Dedifferentiated amniotic fluid mesenchymal stem cell (primary cell): ENCODE measurements around the gene YWHAG.
"Not testable (repeated sequence)": the region's sequence is repeated elsewhere in the genome, so short reads cannot be mapped to it uniquely, and the experiment has no call there.

Experiments
- DNase-seq: peaks from one replicate; pipeline ENCODE4 v3.0.0-alpha.2; 2016; ENCODE audit errors: extremely low spot score

The YWHAG gene

DNA sequence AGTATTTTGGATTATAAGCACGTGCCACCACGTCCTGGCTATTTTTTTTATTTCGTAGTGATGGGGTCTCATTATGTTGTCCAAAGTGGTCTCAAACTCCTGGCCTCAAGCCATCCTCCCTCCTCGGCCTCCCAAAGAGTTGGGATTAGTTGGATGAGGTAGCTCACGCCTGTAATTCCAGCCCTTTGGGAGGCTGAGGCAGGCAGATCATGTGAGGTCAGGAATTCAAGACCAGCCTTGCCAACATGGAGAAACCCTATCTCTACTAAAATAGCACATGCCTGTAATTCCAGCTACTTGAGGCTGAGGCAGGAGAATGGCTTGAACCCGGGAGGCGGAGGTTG, 21.8 kb upstream of the YWHAG start:
- DNase-seq: no peak

- no peak for DNase-seq
Observed at GRCh38 chr7:76377186-76377918, 18.6 kb upstream of the YWHAG start.

DNA sequence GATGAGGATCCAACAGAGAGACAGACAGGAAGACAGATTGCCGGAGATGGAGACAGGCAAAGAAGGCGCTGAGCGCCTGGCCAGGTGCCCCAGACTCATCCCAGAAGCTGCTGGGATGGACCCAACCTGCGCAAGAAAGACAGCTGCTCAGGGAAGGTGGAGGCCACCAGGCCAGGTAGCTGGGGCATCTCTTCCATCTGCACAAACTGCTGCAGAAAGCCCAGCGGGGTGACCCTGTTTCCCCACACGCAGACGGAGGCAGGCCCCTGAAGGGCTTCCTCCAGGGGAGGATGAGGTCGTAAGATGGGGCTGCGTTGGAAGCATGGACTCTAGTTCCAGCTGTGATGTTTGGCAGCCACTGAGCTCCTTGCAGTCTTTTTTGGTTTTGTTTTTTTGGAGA, 16.5 kb upstream of the YWHAG start:
- no peak for DNase-seq

GRCh38 chr7:76372984-76373833, 14.4 kb upstream of the YWHAG start:
- DNase-seq: peak; percentile 66

GRCh38 chr7:76371396-76371795, 12.6 kb upstream of the YWHAG start:
- no peak for DNase-seq

DNA sequence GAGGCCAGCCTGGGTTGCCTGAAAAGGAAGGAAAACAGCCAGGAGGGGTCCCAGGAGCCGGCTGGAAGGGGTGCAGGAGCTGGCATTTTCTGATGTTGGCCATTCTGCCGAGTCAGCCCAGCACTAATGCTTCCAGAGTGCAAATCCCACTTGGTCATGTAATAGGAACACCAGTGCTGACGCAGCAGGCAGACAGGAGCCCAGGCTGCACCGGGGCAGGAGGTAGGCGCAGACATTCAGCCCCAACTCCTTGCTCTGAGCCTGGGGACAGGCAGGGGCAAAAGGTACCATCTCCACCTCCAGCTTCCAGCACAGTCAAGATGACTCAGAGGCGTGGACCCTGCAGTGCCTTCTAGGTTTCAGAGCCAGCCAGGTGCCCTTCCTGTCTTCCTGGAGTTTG, 10.2 kb upstream of the YWHAG start:
- DNase-seq: no peak

DNA sequence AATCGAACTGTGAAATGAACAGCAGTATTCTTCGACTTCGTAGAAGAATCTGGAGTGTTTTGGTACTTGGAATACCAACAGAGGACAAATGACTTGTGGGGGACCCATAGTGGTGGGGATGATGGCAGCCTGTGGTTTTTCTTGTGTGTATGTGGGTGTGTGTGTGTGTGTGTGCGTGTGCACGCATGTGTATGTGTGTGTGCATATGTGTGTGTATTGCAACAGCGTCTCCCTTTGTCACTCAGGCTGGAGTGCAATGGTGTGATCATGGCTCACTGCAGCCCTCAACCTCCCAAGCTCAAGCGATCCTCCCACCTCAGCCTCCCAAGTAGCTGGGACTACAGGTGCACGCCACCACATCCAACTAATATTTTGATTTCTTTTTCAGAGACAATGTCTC, 9.4 kb upstream of the YWHAG start:
- no peak for DNase-seq

- no peak for DNase-seq
Observed at GRCh38 chr7:76364198-76364584, 5.4 kb upstream of the YWHAG start.

DNA sequence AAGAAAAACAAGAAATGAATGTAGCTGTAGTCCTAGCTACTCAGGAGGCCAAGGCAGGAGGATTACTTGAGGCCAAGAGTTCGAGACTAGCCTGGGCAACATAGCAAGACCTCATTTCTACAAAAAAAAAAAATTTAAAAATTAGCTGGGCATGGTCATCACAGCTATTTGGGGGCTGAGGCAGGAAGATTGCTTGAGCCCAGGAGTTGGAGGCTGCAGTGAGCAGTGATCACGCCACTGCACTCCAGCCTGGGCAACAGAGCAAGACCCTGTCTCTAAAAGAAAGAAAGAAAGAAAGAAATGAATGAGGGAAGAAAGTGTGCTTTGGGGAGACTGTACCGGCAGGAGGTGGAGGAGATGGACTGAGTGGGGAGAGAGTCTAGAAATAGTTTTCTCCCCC, 5.0 kb upstream of the YWHAG start:
- DNase-seq: not testable (repeated sequence)

DNA sequence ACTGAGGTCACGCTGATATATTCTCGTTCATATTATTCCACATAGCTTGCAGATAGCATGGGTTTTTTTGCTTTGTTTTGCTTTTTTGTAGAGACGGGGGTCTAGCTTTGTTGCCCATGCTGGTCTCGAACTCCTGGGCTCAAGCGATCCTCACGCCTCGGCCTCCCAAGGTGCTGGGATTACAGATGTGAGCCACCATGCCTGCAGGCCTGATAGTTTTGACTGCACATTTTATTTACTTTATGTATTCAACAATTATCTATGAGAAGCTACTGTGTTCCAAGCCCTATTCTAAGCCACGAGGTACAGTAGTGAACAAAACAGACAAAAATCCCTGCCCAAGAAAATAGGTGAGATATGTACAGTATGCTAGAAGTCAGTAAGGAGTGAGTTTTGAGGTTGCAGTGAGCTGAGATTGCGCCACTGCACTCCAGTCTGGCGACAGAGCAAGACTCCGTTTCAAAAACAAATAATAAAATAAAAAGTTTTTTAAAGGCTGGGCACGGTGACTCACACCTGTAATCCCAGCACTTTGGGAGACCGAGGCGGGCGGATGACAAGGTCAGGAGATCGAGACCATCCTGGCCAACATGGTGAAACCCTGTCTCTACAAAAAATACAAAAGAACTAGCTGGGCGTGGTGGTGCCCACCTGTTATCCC, 1.3 kb upstream of the YWHAG start:
- no peak for DNase-seq

GRCh38 chr7:76359111-76359977, 553 bp upstream of the YWHAG start:
- DNase-seq: peak; percentile 97

DNA sequence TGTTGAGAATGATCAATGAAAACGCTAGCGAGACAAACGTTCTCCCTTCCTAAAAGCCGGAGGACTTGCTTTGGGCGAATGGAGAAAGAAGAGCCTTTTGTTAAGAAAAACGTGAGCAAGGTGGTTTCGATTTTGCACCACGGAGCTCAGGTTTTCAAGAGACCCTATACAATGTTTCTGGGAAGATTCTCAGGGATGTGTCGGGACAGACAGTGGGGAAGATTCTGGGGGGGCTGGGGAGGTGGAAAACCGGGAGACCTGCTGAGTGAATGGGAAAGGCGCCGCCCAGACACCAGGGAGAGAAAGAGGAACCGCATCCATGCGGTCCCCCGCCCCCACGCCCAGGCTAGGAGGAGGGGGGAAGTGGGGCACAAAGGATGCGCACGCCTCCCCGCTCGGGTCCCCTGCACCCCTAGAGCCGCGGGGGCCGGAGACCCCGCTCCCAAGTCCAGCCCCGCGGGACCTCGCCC, 745 bp downstream of the YWHAG start:
- DNase-seq: no peak

GRCh38 chr7:76357475-76358010, 1.2 kb downstream of the YWHAG start:
- DNase-seq: no peak

DNA sequence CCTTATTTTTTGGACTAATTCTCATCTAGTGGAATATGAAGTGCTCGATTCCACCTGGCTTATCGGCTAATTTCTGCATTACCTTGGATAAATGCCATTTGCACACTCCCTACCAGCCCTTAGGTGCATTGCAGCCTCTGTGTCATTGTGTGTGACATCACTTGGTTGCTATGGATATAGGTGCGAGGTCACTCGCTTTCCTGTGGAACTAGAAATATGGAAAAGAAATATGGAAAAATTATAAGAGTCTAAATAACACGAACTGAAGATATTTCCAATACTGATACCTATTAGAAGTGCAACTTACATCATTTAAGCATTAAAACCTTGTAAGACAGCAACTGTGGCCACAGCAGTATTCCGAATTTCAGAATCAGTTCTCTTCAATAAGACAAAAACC, 2.0 kb downstream of the YWHAG start:
- DNase-seq: no peak

- no peak for DNase-seq
Observed at GRCh38 chr7:76356115-76356514, 2.7 kb downstream of the YWHAG start.

DNA sequence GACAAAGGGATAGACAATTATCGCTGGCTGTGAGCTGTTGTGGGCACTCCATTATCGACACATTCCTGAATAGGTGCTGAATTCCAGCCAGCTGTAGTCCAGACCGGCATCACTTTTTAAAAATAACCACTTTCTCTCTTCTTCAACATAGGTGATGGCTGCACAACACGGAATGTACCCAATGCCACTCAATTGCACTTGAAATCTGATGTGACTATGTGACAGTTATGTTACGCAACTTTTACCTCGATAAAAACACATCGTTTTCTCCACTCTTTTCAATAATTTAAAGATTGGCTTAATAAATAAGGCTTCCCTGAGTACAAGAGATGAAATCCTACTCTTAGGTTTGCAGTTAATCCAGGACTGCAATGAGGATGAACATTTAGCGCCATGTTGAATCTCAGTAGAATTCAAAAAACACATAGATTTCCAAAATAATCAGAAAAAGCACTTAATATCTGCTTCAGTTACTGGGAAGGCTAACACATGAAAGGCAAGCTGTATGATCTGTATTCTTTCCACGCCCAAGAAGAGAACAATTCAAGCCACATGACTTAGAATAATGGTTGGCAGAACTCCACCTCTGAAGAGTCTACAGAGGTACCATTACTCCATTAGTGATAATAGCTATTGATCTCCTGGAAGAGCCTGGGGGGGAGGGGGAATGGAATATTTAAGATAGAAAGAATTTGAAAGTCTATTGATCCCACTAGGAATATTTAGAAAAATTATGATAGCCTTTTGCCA, 3.6 kb downstream of the YWHAG start:
- no peak for DNase-seq

GRCh38 chr7:76354516-76354915, 4.3 kb downstream of the YWHAG start:
- no peak for DNase-seq

GRCh38 chr7:76353744-76354143, 5.0 kb downstream of the YWHAG start:
- no peak for DNase-seq

DNA sequence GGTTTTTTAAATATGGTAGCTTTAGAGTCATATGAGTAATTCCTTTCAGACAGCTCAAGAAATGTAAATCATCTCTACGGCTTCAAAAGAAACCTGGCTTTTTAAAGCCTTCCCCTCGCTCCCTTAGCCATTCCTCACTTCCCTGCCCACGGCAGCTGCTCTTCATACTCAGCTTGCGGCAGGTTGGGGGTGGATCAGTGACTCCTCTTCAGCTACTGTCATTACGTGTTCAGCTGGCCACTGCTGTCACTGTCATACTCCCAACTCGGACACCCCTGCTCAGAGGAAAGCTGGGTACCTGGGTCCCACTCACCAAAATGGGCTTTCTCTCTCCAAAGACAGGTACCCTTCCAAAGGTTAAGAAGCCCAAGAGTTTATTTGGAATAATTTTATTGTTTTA, 6.6 kb downstream of the YWHAG start:
- no peak for DNase-seq

DNA sequence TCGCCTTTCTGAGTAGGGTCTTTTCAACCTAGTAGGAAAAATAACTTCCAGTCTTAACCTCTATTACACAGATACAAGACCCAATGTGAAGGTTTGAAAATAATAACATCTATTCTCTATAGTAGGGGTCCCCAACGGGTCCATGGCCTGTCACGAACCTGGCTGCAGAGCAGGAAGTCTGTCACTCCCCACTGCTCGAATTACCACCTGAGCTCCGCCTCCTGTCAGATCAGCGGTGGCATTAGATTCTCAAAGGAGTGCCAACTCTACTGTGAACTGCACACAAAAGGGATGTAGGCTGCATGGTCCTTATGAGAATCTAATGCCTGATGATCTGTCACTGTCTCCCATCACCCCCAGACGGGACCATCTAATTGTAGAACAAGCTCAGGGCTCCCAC, 7.4 kb downstream of the YWHAG start:
- no peak for DNase-seq
